DND-41 (cell line): ENCODE results near the gene TTC39B.

ENCODE experiments used
- ATAC-seq: fragments of 200-7000 bp; cut with Tn5 transposase; 3 replicates; pipeline ENCODE4 v1.9.1; 2021; ENCODE audit warnings: low read depth; ENCODE audit not compliant: insufficient read depth
- DNase-seq: peaks from one replicate; pipeline ENCODE4 v3.0.0-alpha.2; 2020
- H2AFZ ChIP-seq: 2 replicates; pipeline ENCODE4 v1.6.0; 2012; ENCODE audit warnings: low read depth, low read length
- H3K27ac ChIP-seq: 2 replicates; pipeline ENCODE4 v1.5.1; 2012; ENCODE audit warnings: low read length, inconsistent platforms
- H3K27me3 ChIP-seq: fragments of 200-600 bp; sonication (generic); 2 replicates; pipeline ENCODE4 v1.6.0; 2012; ENCODE audit warnings: low read length, mild to moderate bottlenecking, inconsistent platforms; ENCODE audit not compliant: insufficient read depth, poor library complexity
- H3K36me3 ChIP-seq: 2 replicates; pipeline ENCODE4 v1.5.1; 2012; ENCODE audit warnings: low read length, inconsistent platforms; ENCODE audit not compliant: insufficient read depth
- H3K4me1 ChIP-seq: 2 replicates; pipeline ENCODE4 v1.5.1; 2012; ENCODE audit warnings: mild to moderate bottlenecking, low read length; ENCODE audit not compliant: insufficient read depth
- H3K4me2 ChIP-seq: 2 replicates; pipeline ENCODE4 v1.6.0; 2012; ENCODE audit warnings: mild to moderate bottlenecking, moderate library complexity, low read length, inconsistent platforms; ENCODE audit not compliant: insufficient read depth
- H3K4me3 ChIP-seq, 2 experiments: fragments of 200-600 bp in 1 of 2; shearing (Covaris generic) in 1 of 2; 2 replicates each; pipeline ENCODE4 v1.5.1; 2012 to 2016; ENCODE audit warnings: inconsistent platforms in 2 of 2, low read length in 2 of 2, mild to moderate bottlenecking in 2 of 2, low read depth in 1 of 2, moderate library complexity in 1 of 2
- H3K79me2 ChIP-seq: 2 replicates; pipeline ENCODE4 v1.6.0; 2012; ENCODE audit warnings: low read length, inconsistent platforms; ENCODE audit not compliant: insufficient read depth
- H3K9ac ChIP-seq: 2 replicates; pipeline ENCODE4 v1.6.0; 2012; ENCODE audit warnings: low read depth, mild to moderate bottlenecking, inconsistent platforms, low read length, moderate library complexity
- H3K9me3 ChIP-seq: 2 replicates; pipeline ENCODE4 v1.5.1; 2012; ENCODE audit warnings: low read length, moderate library complexity, mild to moderate bottlenecking, inconsistent platforms; ENCODE audit not compliant: insufficient read depth, severe bottlenecking
- H4K20me1 ChIP-seq: 2 replicates; pipeline ENCODE4 v1.6.0; 2012; ENCODE audit warnings: low read length; ENCODE audit not compliant: insufficient read depth
- EZH2 ChIP-seq: IDR thresholded peaks from 3 replicates; pipeline ENCODE4 v1.6.1; 2012; ENCODE audit warnings: borderline replicate concordance, low read depth, mild to moderate bottlenecking, moderate library complexity, low read length, inconsistent platforms; ENCODE audit not compliant: severe bottlenecking
- TF ChIP-seq, protein P1 (sequence below): IDR thresholded peaks from 2 replicates; pipeline ENCODE4 v1.5.1; 2012; ENCODE audit warnings: borderline replicate concordance, low read length, moderate library complexity, mild to moderate bottlenecking; ENCODE audit not compliant: poor library complexity, severe bottlenecking; ENCODE audit errors: extremely low read depth

TTC39B gene

DNA sequence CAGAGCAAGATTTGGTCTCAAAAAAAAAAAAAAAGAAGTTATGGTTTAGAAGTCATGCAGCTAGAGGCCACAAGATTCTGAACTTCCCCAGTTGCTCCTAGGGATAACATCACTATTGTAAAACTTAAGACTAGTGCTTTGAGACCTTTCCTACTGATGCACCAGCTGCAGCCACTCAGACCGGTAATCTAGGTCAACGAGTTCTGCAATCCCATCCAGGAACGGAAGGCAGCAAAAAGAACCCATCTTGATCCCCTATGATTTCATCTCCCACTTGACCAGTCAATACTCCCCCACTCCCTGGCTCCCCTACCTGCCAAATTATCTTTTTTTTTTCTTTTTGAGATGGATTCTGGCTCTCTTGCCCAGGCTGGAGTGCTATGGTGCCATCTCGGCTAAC is 46.9 kb upstream of the TTC39B start:
- Histone ChIP-seq H3K79me2 (no peaks in the 10 kb centered on the region), H3K36me3 (no peaks in the 10 kb centered on the region), H3K27ac (no peak overlapping the region), H3K4me1 (peaks cover 4% of the 10 kb centered on the region; the same call in 1 of the 2 replicates), H3K4me3 (no peak overlapping the region), H3K9ac (no peak overlapping the region), H3K27me3 (no peaks in the 10 kb centered on the region), H4K20me1 (no peaks in the 10 kb centered on the region), H3K4me2 (no peak overlapping the region), H2AFZ (no peak overlapping the region), H3K9me3 (no peaks in the 10 kb centered on the region)
- DNase-seq (no peak), ATAC-seq (no peak)
- TF ChIP-seq, protein P1, sequence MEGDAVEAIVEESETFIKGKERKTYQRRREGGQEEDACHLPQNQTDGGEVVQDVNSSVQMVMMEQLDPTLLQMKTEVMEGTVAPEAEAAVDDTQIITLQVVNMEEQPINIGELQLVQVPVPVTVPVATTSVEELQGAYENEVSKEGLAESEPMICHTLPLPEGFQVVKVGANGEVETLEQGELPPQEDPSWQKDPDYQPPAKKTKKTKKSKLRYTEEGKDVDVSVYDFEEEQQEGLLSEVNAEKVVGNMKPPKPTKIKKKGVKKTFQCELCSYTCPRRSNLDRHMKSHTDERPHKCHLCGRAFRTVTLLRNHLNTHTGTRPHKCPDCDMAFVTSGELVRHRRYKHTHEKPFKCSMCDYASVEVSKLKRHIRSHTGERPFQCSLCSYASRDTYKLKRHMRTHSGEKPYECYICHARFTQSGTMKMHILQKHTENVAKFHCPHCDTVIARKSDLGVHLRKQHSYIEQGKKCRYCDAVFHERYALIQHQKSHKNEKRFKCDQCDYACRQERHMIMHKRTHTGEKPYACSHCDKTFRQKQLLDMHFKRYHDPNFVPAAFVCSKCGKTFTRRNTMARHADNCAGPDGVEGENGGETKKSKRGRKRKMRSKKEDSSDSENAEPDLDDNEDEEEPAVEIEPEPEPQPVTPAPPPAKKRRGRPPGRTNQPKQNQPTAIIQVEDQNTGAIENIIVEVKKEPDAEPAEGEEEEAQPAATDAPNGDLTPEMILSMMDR, result no peak
- TF ChIP-seq EZH2, result no peak

DNA sequence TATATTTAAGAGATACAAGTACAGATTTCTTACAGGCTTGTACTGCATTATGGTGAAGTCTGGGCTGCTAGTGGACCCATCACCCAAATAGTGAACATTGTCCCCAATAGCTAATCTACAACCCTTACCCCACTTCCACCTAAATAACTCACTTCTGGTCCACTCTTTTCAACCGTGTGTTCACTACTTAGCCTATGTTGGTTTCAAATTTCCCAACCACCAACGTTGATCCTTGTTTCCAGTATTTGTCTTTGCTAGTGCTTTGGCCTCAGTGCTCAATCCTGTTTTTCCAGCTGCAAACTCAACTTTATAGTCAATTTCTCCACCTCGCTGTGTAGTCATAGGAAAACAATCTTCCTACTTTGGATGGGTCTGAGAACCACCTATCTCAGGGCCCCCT is 45.3 kb upstream of the TTC39B start:
- TF ChIP-seq EZH2, result no peak
- TF ChIP-seq, protein P1, result no peak
- DNase-seq (no peak), ATAC-seq (no peak)
- Histone ChIP-seq H3K36me3 (no peaks in the 10 kb centered on the region), H3K27ac (no peak overlapping the region), H3K9ac (no peak overlapping the region), H3K4me3 (no peak overlapping the region), H4K20me1 (no peaks in the 10 kb centered on the region), H3K4me2 (no peak overlapping the region), H3K9me3 (no peaks in the 10 kb centered on the region), H3K4me1 (peaks cover 4% of the 10 kb centered on the region; the same call in 1 of the 2 replicates), H2AFZ (no peak overlapping the region), H3K79me2 (no peaks in the 10 kb centered on the region), H3K27me3 (no peaks in the 10 kb centered on the region)

DNA sequence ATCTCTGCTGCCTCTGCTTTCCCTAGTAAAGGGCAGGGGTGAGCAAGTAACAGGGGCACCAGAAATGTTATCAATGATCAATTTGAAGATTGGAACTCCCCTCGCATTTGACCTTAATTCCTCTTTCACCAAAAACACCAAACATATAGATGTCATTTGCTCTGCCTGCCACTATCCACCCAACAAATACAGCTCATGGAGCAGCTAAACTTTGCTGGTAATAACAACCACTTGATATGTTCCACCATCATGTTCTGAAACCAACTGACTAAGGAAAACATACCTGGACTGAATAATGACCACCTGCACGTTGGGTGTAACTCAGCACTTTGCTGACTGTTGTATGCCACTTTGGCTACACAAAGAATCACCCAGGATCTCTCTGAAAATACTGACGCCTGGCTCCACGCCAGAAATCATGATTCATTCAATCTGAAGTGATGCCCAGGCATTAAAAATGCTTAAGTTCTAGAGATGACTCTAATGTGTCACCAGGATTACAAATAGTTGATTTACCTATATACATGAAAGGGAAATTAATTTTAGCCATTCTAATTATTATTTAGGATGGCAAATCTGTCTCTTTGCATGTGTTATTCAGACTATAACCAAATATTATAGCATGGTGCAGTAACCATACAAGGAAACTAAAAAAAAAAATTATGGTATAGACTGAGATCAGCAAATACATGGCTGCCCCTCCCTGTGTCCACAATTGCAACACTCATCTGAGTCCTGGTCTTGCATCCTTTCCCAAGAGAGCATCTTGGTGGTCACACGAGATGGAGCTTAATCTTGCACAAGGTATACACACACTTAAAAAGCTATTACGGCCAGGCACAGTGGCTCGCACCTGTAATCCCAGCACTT is 43.1 kb upstream of the TTC39B start:
- H3K4me3 ChIP-seq, result no peak overlapping the region
- DNase-seq (no peak), ATAC-seq (no peak)
- TF ChIP-seq, protein P1, result no peak
- TF ChIP-seq EZH2, result no peak
- H3K27ac ChIP-seq, result no peak overlapping the region
- no peaks in the 10 kb centered on the region for H3K9me3 ChIP-seq
- H3K9ac ChIP-seq, result no peak overlapping the region
- H3K27me3 ChIP-seq, result no peaks in the 10 kb centered on the region
- no peak overlapping the region for H2AFZ ChIP-seq
- no peaks in the 10 kb centered on the region for H3K79me2 ChIP-seq
- H4K20me1 ChIP-seq, result no peaks in the 10 kb centered on the region
- no peaks in the 10 kb centered on the region for H3K36me3 ChIP-seq
- H3K4me1 ChIP-seq, result peaks cover 4% of the 10 kb centered on the region; the same call in 1 of the 2 replicates
- H3K4me2 ChIP-seq, result no peak overlapping the region
